HK-2 (cell line): ENCODE results near the gene CSF3.

Experiments used
- DNase-seq: peaks from one replicate; pipeline ENCODE4 v3.0.0-alpha.2; 2018; ENCODE audit not compliant: unreplicated experiment

CSF3 gene

DNA sequence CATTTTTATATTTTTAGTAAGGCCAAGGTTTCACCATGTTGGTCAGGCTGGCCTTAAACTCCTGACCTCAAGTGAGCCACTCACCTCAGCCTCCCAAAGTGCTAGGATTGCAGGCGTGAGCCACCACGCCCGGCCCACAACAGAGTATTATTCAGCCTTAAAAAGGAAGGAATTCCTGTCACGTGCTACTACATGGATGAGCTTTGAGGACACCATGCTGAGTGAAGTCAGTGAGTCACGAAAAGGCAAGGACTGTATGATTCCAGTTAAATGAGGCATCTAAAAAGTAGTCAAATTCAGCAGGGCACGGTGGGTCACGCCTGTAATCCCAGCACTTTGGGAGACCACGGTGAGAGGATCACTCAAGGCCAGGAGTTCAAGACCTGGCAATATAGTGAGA lies 9.7 kb downstream of the CSF3 start:
- DNase-seq = no peak

DNA sequence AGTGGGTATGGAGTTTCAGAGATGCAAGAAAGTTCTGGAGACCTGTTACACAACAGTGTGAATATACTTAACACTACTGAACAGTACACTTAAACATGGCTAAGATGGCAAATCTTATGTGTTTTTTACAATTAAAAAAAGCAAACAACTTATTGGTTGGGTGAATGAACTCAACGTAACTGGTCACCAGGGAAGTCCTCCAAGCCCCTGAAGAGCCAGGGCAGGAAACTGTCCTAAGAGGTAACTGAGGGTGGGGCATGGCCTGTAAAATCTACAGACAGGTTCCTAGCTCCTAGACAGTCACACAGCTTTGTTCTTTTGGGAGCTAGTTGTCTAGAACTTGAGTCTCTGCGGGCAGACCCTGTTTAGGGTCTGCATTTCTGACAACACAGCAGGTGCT lies 10.3 kb downstream of the CSF3 start:
- DNase-seq = no peak

DNA sequence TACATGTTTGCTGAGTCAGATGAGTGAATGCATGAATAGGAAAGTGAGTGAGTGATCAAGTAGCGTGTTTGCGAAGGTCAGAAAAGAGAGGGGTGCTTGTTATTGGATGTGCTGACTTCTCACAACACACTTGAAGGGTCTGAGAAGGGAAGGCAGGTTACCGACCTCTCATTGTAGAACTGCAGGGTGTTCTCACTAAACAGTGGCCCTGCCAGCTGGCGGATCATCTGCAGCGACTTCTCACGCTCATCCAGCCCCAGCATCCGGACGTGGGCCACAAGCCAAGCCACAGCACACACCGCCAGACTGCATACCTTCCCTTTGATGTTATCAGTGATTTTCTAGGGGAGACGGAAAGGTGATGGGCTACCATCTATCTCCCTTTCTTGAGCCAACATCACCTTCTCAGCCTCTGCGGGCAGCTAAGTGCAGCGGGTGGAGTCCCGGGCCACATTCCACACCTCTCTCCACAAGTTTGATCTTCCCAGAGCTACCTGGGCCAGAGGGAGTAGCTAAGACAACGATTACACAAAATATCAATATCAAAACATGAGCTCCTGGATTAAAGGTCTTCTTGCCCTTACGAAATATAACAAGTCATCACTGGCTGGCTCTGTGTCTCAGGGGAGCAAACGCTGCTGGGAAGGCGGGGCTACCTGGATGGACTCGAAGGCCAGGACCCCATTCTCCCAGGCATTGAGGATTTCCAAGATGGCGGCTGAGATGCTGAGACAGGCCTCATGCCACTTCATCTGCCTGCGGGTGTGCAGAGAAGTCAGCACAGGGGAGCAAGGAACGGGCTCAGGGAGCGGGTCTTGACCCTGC lies 11.0 kb downstream of the CSF3 start:
- DNase-seq = no peak

DNA sequence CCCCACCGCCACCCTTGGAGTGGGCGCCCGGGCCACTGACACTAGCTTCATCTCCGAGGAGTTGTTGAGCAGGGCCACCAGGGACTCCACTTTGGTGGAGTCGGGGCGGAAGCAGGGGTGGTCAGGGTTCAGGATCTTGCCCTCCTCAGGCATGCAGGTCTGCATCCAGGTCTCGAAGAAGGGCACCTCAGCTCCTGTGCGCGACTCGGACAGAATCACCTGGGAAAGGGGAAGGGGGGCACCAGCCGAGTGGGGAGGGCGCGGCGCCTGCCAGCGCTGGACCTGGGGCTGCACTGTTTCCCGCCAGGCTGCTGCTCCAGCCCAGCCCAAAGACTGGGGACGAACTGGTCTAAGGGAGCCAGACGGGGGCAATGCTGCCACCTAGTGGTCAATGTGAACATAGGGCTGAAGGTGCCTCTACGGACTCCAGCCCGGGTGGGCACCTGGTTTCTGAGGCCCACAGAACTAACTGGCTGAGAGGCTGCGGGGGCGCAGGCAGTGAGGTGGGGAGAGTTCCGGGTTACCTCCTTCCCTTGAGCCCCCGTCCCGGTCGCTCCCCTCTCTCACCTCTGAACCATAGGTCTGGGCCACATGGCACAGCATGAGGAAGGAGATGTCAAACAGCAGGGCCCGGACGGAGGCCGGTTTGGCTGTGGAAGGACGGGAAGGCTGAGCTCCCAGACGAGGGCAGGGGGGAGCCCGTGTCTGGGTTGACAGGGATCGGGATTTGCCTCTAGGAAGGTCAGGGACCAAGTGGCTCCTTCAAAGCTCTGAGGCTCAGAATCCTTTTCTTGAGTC lies 11.8 kb downstream of the CSF3 start:
- DNase-seq = peak; percentile 70

DNA sequence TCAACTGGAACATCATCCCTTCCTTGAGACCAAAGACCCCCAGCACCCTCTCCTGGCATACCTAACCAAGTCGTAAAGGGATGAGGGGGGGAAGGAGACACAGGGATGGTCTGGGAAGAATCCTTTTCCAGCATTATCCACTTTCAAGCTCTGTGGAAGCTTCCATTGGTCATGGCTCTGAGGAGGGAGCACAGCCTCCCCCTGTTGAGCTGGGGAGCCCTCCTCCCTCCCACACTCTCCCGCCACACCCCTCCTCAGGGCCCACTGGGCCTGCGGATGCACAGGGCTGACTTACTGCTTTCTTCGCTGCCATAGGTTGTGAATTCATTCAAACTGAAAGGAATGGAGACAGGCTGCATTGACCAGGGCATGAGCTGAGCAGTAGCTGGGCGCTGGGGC lies 12.4 kb downstream of the CSF3 start:
- no peak for DNase-seq

DNA sequence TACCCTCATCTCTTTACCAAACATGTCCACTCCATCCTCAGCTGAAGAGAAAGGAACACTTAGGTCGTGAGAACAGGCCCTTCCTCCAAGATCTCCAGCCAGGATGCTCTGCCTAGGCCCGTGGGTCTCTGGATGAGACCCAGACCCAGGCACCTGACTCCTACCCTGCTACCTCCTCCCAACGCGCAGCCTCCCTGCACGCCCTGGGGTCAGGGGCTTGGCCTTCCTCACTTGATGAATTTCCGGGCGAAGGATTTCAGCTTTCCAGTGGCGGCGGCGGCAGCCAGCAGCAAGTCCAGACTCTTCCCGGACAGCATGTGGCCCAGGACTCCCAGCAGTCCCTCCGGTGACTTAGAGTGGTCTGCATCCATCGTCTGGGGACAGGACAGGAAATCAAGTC lies 13.4 kb downstream of the CSF3 start:
- DNase-seq = no peak

DNA sequence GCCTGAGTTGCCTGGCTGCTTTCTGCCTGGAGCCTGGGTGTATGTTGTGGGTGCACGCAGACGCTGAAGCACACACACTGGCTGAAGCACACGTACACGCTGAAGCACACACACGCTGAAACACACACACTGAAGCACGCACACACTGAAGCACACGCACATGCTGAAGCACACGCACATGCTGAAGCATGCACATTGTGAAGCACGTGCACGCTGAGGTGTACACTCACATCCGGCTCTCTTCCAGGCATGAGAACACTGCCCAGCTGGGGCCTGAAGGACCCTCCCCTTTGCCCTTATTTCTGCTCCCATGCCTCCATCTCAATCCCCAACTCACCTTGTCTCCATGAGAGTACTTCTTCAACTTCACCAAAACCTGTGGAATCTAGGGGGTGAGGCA lies 16.5 kb downstream of the CSF3 start:
- DNase-seq = no peak

DNA sequence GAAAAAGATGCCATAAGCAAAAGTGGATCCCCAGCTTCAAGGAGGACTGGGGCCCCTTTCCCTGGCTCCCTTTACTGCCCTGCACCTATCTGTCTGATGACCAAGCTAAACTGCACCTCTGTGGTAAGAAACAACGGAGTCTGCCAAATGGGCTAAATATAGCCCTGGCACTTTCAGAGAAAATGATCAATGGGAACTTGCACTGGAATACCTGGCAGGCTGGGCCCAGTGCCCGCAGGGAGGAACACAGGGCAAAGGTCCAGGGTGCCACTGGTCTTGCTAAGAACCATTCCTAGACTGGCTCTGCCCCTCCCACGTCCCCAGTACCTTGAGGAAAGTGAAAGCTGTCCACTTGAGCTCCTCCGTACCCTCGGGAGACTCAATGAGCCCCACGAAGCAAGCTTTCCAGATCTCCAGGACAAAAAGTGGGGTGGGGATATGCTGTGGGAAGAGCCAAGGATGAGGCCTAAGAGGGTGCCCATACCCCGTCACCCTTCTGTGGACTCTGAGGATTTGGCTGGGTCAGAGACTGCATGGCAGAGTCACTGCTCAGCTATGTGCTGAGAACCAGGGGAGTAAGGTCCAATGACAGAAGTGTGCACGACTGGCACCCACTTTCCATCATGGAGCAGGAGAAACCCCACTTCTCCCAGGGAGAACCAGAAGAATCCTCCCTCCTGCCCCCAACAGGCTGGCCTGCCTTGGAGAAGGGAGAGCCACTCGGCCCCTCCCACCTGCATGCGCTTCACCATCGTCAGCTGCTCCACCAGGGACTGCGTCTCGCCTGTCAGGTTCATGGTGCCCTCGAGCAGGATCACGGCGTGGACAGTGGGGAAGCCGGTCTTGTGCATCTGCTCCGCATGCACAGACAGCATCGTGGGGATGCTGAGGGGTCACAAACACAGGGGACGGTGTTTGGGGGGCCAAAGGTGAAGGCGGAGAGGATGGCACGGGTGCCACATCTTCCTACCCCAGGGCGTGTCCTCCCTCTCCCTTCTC lies 17.4 kb downstream of the CSF3 start:
- no peak for DNase-seq

DNA sequence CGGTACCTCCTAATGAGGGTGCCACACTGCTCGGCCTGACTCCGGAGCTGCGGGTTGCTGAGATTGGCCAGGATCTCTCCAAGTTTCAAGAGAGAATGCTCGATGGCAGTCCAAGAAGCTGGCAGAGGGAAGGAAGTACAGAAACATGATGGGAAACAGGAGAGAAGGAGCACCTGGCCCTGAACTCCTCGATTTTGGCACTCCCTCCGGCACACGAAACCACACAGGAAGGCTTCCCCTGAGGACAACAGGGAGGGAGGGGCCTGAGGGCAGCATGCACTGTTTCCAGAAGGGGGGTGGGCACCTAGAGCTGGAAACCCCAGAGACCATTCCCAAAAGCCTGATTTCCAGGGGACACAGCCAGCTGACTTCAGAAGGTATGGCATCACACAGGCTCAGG lies 18.1 kb downstream of the CSF3 start:
- DNase-seq = no peak

DNA sequence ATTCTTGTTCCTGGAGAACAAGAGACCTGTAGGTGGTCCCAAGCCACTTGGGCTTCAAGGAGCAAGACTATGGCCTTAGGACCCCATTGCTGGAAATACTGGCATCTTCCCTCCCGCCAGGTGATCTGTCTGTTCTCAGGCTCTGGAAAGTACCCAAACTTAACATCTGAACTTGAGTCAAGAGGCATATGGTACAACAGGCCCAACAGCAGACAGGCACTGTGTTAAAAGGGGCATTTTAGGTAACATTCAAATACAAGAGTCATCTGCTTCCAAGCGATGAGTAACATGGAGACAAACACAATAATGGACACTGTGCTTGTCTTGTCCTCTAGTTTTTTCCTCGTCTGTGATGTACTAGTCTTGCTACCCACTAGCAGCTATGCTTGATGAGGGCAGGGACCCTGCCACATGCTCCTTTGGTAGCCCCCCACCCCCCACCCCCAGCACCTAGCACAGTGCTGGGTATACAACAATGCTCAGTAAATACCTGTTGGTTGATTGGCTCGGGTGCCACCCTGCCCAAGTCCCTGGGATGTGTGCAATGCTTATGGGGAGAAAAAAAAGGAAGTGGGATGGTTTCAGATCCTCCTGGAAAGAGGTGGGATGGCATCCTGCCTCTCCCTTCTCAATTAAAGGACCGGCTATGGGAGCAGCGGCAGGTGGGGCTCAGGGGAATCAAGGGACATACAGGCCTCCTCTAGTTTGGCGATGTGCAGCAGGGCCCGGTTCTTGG lies 19.4 kb downstream of the CSF3 start:
- DNase-seq = no peak

DNA sequence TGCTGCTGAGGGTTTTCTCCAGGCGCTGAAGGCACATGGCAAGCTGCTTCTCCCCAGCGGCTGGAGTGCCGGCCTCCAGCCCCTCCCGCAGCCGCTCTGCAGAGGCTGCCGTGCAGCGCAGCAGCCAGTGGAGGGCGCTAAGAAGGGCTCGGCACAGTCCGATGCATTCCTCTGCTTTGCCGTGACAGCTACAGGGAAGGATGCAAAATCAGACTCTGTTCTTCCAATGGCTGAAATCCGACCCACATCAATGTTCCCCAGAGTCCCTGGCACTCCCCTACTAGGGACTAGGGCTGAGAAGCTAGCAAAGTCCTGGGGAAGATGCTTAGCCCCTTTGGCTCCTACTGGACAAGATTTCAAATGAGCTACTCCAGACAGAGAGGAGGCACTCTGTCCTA lies 19.9 kb downstream of the CSF3 start:
- DNase-seq = no peak

DNA sequence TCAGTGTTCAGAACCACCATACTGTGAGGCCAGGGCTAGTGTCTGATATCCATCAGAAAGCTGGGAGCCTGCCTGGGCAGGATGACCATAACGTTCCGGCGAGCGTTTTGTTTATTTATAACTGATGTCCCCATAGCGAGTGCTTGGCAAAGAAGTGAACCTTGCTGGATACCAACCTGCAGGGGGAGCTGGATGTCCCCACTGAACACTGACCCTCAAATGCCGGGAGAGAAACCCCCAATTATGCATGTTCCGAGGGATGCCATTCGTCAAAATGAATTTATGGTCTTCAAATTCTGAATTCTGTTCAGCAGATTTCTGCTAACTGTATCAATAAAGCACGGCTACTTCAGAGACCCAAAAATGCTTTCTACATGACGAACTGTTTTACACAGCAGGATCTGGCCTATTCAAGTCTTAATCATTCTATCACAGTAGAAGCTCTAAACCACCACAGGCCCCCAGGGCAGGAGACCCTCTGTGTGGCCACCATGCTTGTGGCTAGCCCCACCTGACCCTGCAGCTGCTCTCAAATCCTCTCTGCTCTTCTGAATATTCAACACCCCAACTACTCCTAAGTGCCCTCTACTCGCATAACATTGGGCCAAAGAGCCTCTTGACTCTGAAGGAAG lies 23.8 kb downstream of the CSF3 start:
- no peak for DNase-seq

DNA sequence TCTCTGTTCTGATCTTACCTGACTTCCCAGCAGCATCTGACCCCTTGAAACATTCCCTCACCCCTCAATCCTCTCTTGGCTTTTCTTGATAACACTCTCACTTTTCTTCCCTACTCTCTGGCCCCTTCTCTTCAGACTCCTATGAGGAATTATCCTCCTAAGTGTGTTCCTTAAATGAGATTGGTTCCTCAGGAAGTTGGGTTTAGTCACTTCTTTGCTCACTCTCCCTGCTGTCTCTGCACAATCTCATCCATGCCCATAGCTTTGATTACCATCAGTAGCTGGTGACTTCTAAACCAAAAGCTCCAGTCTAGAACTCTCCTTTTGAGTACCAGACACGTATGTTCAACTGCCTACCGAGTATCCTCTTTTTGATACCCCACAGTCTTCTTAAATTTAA lies 26.0 kb downstream of the CSF3 start:
- no peak for DNase-seq

DNA sequence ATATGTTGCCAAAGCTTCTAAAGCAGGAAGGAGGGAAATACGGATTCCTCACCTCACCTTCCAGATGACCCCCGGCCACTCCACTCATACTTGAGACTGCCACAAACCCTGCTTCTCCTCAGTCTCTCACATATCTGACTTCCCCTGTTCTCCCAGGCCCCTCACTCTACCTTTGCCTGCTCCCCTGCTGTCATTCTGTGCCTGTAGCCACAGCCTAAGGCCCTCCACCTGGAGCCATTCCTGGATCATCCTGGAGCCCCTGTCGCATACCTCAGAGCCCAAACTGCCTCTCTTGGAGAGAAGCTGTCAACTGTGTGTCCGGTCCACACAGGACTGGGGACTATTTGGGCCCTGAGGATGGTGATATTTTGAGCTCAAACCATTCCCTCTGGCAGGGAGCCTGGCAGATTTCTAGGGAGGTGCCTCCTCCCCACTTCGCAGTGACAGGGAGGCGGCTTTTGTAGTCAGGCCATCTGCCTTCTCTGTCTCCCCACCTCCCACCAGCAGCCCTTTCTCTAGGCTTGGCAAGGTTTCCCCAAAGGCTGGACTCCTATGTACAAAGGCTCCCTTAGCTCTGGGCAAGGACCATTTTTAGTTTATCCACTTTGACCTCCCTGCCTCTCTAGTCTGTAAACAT lies 41.3 kb downstream of the CSF3 start:
- no peak for DNase-seq

DNA sequence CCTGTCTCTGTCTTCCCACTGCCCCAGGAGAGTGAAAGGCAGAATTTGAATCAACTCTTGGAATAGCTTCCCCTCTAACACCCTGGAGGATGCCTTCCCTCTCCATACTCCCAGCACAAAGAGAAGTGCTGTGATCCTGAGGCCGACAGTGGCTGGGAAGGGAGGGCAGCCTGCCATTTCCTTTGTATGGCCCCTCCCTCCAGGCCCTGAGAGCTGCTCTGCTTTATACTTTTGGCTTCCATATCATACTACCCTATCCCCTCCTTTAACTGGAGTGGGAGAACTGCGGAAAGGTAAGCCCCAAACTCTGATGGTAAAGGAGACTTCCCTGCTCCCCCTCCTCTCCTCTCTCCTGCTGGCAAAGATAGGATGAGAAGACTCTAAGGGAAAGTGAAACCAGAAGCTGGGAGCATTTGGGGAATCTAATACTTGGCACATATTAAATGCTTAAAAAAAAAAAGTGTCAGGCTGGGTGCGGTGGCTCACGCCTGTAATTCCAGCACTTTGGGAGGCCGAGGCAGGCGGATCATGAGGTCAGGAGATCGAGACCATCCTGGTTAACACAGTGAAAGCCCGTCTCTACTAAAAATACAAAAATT lies 43.0 kb downstream of the CSF3 start:
- DNase-seq = no peak

DNA sequence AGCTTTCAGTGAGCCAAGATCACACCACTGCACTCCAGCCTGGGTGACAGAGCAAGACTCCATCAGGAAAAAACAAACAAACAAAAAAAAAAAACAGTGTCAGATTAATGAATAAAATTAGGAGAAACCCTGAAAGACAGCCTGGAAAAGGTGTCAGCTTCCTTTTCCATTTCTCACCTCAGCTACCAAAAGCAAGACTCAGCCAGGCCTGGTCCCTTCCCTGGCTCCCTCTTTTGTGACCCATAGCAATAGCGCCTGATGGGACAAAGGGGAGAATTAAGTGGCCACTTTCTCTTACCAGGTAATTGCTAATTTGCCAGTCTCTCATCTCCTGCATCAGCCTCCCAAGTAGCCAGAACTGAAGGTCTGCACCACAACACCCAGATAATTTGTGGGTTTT lies 43.6 kb downstream of the CSF3 start:
- no peak for DNase-seq

DNA sequence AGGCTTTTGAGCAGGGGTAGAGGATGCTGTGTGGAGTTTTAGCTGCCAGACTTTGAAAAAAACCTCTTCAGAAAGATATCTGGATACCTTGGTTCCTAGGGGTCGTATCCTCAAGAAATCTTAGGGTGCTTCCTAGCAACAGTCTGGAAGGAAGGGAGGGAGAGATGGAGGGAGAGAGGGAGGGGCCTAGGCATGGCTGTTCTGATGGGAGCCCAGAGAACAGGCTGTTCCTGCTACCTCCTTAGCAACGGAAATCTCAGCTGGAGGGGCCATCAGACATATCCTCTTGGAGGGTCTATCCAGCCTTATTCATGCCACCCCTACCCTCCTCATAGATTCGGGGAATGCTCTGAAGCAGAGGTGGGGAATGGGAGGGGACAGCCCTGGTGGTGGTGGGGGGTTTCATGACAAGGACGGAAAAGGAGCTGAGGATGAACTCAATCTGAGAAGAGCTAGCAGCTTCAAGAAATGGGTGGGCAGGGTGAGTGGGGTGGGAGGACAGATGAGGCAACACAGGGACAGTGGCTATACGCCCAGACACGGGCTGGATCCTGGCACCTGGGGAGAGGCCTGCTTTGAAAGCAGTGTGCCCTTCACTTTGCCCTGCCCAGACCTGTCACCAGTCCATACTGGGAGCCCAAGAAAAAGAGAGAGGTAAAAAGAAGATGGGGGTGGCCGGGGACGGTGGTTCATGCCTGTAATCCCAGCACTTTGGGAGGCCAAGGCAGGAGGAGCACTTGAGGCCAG lies 44.7 kb downstream of the CSF3 start:
- DNase-seq = no peak

DNA sequence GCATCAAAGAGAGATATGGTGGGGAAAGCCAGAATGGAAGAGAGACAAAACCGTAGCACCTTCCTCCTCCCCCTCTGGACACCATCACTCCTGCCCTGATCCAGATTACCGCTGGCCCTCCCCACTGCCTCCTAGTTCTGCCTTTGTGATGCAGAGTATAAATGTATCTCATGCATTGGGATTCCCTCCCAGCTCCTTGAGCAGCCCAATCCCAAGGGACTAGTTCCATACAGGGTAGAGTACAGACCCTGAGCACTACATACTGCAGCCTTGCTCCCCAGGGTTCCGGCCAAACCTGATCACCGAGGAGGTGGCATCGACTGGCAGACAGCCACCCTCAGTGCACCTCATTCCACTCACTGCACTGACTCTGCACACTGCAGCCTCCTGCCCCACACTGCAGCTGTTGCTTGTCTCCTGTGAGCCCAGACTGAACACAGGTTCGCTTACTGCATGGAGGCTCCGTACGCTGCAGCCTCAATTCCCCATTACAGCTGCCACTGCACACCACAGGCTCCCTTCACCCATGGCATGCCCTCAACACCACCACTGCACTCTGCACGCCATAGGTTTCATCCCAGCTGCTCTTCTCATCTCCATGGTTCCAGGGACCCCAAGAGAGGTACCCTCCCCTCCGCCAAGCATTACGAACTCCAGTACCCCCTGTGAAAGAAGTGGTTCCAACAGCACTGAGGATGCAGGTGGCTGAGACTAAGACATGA lies 45.8 kb downstream of the CSF3 start:
- no peak for DNase-seq

DNA sequence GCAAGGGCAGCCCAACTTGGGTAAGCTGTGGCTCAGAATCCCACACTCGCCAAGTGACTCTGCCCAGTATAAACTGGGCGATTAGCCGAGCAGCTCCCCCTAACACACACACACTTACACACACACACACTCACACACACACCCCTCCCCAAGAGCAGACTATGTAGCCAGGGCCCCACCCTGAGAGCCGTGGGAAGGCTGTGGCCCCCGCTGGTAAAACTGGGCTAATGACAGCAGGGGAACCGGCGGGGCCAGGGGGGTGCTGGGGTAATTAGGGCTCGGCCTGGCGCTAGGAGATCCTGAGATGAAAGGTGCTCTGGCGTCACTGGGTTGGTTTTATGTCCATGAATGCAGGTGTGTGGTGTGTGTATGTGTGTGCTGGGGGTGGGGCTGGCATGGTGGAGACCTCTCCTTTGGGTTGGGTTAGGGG lies 46.4 kb downstream of the CSF3 start:
- no peak for DNase-seq
